ENCODE measurements around the gene VAPA.

DNA sequence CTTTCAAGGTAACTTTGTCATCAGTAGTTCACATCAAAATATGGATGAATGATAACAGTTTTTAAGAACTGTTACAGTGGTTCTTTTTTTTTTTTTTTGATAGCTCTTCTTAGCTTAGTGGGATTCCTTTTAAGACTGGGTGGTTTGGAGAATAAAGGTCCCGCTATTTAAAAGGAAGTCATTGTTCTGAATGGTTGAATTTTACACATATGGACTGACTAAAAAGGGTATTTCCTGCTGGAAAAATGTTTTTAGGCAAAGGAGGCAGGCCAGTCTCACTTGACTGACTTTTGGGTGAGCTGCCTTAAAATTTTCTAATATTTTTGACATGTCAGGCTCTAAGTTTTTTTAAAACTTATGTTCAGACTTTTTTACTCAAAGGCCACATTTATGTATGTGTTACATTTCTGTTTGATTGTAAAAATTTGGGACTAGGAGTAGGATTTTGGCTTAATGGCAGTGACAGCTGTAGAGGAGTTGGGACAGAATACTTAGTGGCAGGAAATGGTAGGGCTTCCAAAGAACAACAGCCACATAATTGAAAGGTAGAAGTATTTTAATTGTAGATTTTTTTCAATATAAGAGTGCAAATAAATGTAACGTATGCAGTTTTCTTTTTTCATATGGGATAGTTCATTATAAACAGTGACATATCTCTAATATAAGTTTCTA lies 13.7 kb downstream of the VAPA start:
- no peak for TF ChIP-seq EZH2 (IDR thresholded peaks at IDR 0.05; ENCODE audit: low read length)
- no peak for TF ChIP-seq CTCF (optimal IDR thresholded peaks at IDR 0.05 in 1 of 3, IDR thresholded peaks at IDR 0.05 in 1 of 3, conservative IDR thresholded peaks at IDR 0.05 in 1 of 3; ENCODE audit: extremely low read depth in 1 of 3, insufficient read depth in 2 of 3, low read length in 3 of 3)
